AG04449 (cell line): ENCODE measurements around the gene CACNG6.

Source experiments
- CTCF ChIA-PET: fragments of 350-600 bp; formaldehyde crosslinking; extraction: SDS; loops from one replicate; lab custom pipeline; 2021; ENCODE audit warnings: antibody characterized with exemption; lab: Yijun Ruan, JAX
- POLR2A ChIA-PET: fragments of 400-600, 350-600 bp; formaldehyde crosslinking; extraction: SDS; loops from one replicate; lab custom pipeline; 2020; ENCODE audit warnings: antibody characterized with exemption, inconsistent platforms; lab: Yijun Ruan, JAX
- DNase-seq: peaks from one replicate; pipeline ENCODE4 v3.0.0-alpha.2; 2010; ENCODE audit warnings: low read depth, low spot score
- H3K4me3 ChIP-seq: 2 replicates; pipeline ENCODE4 v1.5.1; 2011; ENCODE audit warnings: low read depth, mild to moderate bottlenecking, control low read depth, low read length
- CTCF ChIP-seq: IDR thresholded peaks from one replicate; pipeline ENCODE4 v1.5.1; 2011; ENCODE audit warnings: mild to moderate bottlenecking, moderate library complexity, low read length, control low read depth, inconsistent platforms; ENCODE audit not compliant: insufficient read depth; ENCODE audit errors: missing control alignments

CACNG6 gene

DNA sequence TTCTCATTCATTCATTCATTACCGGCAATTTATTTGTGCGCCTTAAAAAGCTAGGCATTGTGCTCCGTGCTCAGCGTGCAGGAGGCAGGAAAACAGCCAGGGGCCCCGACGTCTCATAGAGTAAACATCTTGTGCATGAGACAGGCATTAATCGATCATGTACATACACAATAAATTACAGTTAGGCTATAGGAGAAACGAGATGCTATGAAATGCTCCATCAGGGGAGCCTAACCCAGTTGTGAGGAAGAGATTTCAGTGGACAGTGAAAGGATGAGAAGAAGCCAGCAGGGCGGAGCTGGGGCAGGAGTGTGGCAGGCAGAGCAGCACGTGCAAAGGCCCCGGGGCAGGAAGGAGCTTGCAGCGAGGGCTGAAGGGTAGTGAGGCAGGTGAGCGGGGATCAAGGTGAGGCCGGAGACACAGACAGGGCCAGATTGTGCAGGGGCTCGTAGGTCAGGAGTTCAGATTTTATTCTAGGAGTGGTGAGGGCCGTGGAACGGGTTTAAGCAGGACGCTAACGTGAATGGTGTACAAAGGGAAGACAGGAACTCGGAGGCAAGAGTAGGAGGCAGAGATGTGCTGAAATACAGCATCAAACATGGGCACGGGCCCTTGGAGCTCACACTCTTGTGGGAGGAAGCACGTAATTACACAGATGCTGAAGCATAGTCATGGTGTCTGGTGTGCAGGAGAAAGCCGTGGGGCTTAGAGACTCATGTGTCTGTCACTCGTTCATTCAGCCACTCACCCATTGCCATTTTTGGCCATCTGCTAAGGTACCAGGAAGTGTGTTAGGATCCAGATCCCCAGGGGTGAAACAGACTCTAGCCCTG, 7.8 kb upstream of the CACNG6 start:
- ChIA-PET POLR2A (no interaction called here), CTCF (interaction anchor here (1.3 kb wide), 1 partner anchor 40 kb away, joined by 3 read pairs; no protein-coding TSS in a partner anchor)
- H3K4me3 ChIP-seq = no peak overlapping the region
- no peak for DNase-seq
- TF ChIP-seq CTCF = no peak

GRCh38 chr19:53985863-53986262, 5.6 kb upstream of the CACNG6 start:
- POLR2A ChIA-PET = no interaction called here
- H3K4me3 ChIP-seq = no peak overlapping the region
- CTCF ChIA-PET = no interaction called here
- no peak for DNase-seq
- TF ChIP-seq CTCF = no peak

GRCh38 chr19:53988981-53989380, 2.5 kb upstream of the CACNG6 start:
- ChIA-PET CTCF (no interaction called here), POLR2A (no interaction called here)
- TF ChIP-seq CTCF = no peak
- no peak for DNase-seq
- no peak overlapping the region for H3K4me3 ChIP-seq

- no peak for DNase-seq
- ChIA-PET POLR2A (no interaction called here), CTCF (no interaction called here)
- TF ChIP-seq CTCF = no peak
- H3K4me3 ChIP-seq = no peak overlapping the region
Measured at GRCh38 chr19:53989600-53990533, 1.6 kb upstream of the CACNG6 start.

DNA sequence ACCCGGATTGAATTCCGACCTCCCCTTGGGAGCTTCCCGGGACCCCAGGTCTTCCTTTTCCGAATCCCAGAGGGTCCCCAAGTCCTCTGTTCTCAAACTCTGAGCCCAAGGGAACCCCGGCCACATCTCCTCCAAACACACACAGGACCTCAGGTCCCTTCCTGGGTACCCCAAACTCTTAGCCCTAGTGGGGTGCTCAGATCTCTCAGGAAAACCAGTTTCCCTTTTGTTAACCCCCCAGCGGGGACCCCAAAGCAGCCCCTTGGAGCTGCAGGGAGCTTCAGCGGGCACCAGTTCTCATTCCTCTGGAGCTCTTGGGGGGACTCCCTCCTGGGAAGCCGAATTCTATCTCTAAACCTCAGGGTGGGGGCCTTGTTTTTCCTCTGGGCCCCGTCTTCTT, 774 bp downstream of the CACNG6 start:
- no peak for DNase-seq
- ChIA-PET CTCF (interaction anchor here (1.1 kb wide), 1 partner anchor 111 kb away, joined by 3 read pairs; the partner anchor contains the start of gene PRKCG), POLR2A (no interaction called here)
- H3K4me3 ChIP-seq = no peak overlapping the region
- TF ChIP-seq CTCF = no peak

GRCh38 chr19:53992815-53993214, 1.4 kb downstream of the CACNG6 start:
- ChIA-PET POLR2A (no interaction called here), CTCF (interaction anchor here (1.1 kb wide), 1 partner anchor 111 kb away, joined by 3 read pairs; the partner anchor contains the start of gene PRKCG)
- H3K4me3 ChIP-seq = no peak overlapping the region
- no peak for DNase-seq
- TF ChIP-seq CTCF = no peak
